B cell (primary cell): Measurements from ENCODE around the gene MOK. TPM values are rescaled to one million over a fixed set of nuclear protein-coding genes. Genes with fewer than 3 reads are reported as not detected.

Experiments
- ATAC-seq: fragments of 200-7000 bp; cut with Tn5 transposase; one replicate; pipeline ENCODE4 v1.10.0; 2021; ENCODE audit warnings: low read depth, mild to moderate bottlenecking, moderate number of reproducible peaks, moderate library complexity
- CTCF ChIA-PET: fragments of 350-600 bp; sonication (Branson Sonifier 250); formaldehyde crosslinking; loops from one replicate; lab custom pipeline; 2021; ENCODE audit warnings: antibody characterized with exemption, inconsistent platforms; lab: Charles Lee
- POLR2A ChIA-PET: fragments of 350-600 bp; sonication (Branson Sonifier 250); formaldehyde crosslinking; loops from one replicate; lab custom pipeline; 2021; ENCODE audit warnings: antibody characterized with exemption; lab: Charles Lee
- DNase-seq: peaks from one replicate; pipeline ENCODE4 v3.0.0; 2013
- H2AFZ ChIP-seq: 2 replicates; pipeline ENCODE4 v1.6.1; 2012; ENCODE audit warnings: mild to moderate bottlenecking, low read depth, low read length; ENCODE audit not compliant: insufficient read depth, poor library complexity, severe bottlenecking
- H3K27ac ChIP-seq, 2 donors: 1 replicate in 1 of 2; 2 replicates in 1 of 2; pipeline ENCODE4 v1.5.1; 2012 to 2013; ENCODE audit warnings: low read length in 2 of 2, mild to moderate bottlenecking in 2 of 2, moderate library complexity in 1 of 2
- H3K27me3 ChIP-seq, 4 experiments: fragments of 200-600 bp in 1 of 4; sonication (generic) in 1 of 4; replicated peaks in 1 of 4; 1 replicate in 2 of 4; 2 replicates in 2 of 4; pipeline versions ENCODE4 v1.6.1 to v1.7.0; 2013 to 2016; ENCODE audit warnings: low read length in 3 of 4, mild to moderate bottlenecking in 2 of 4, mixed read lengths in 1 of 4, moderate library complexity in 1 of 4; ENCODE audit not compliant: insufficient read depth in 4 of 4, control insufficient read depth in 3 of 4; ENCODE audit errors: control extremely low read depth in 1 of 4
- H3K36me3 ChIP-seq, 2 experiments: replicated peaks in 1 of 2; 1 replicate in 1 of 2; 2 replicates in 1 of 2; pipeline versions ENCODE4 v1.6.1 to v1.7.1; 2013; ENCODE audit warnings: low read length in 1 of 2; ENCODE audit not compliant: insufficient read depth in 2 of 2, control insufficient read depth in 1 of 2; ENCODE audit errors: control extremely low read depth in 1 of 2, extremely low read depth in 1 of 2
- H3K4me1 ChIP-seq, 2 donors: fragments of 200-600 bp in 1 of 2; sonication (generic) in 1 of 2; 1 replicate in 1 of 2; 2 replicates in 1 of 2; pipeline versions ENCODE4 v1.5.1 to v1.6.1; 2013 to 2017; ENCODE audit warnings: low read length in 2 of 2; ENCODE audit not compliant: control insufficient read depth in 2 of 2, insufficient read depth in 2 of 2
- H3K4me2 ChIP-seq: replicated peaks from 2 replicates; pipeline ENCODE3; 2012; ENCODE audit warnings: mild to moderate bottlenecking, low read depth, low read length; ENCODE audit not compliant: poor library complexity, severe bottlenecking
- H3K4me3 ChIP-seq, 5 experiments: fragments of 200-600 bp in 1 of 5; sonication (generic) in 1 of 5; 1 replicate in 3 of 5; 2 replicates in 2 of 5; pipeline versions ENCODE4 v1.5.1 to v1.7.0; 2011 to 2016; ENCODE audit warnings: low read length in 4 of 5, mild to moderate bottlenecking in 4 of 5, low read depth in 2 of 5, control low read depth in 1 of 5, moderate library complexity in 1 of 5; ENCODE audit not compliant: insufficient read depth in 1 of 5; ENCODE audit errors: control extremely low read depth in 1 of 5, extremely low read depth in 1 of 5
- H3K79me2 ChIP-seq: fragments of 200-600 bp; sonication (generic); one replicate; pipeline ENCODE4 v1.6.0; 2016; ENCODE audit warnings: low read length; ENCODE audit not compliant: control insufficient read depth, insufficient read depth
- H3K9ac ChIP-seq: fragments of 200-600 bp; sonication (generic); 2 replicates; pipeline ENCODE4 v1.6.1; 2017; ENCODE audit warnings: mild to moderate bottlenecking, low read length, moderate library complexity
- H3K9me3 ChIP-seq, 3 donors: one replicate each; pipeline versions ENCODE4 v1.6.1 to v1.7.1; 2013; ENCODE audit warnings: low read length in 2 of 3; ENCODE audit not compliant: control insufficient read depth in 2 of 3, insufficient read depth in 1 of 3; ENCODE audit errors: control extremely low read depth in 1 of 3
- H4K20me1 ChIP-seq: 2 replicates; pipeline ENCODE4 v1.6.0; 2012; ENCODE audit warnings: mild to moderate bottlenecking, low read length; ENCODE audit not compliant: insufficient read depth, control insufficient read depth, poor library complexity, severe bottlenecking
- H3K27ac Mint-ChIP-seq: one replicate; pipeline ENCODE4 v1.8.0; 2021; ENCODE audit warnings: mixed read lengths
- H3K27me3 Mint-ChIP-seq: one replicate; pipeline ENCODE4 v1.8.0; 2021; ENCODE audit warnings: mixed read lengths
- H3K4me1 Mint-ChIP-seq: one replicate; pipeline ENCODE4 v1.8.0; 2021; ENCODE audit warnings: mixed read lengths
- H3K4me3 Mint-ChIP-seq: one replicate; pipeline ENCODE4 v1.8.0; 2021; ENCODE audit warnings: mixed read lengths
- H3K9me3 Mint-ChIP-seq: one replicate; pipeline ENCODE4 v1.8.0; 2022; ENCODE audit warnings: mixed read lengths; ENCODE audit not compliant: insufficient read depth
- EZH2 ChIP-seq: IDR thresholded peaks from 2 replicates; pipeline ENCODE4 v1.6.1; 2012; ENCODE audit warnings: borderline replicate concordance, low read depth, mild to moderate bottlenecking, moderate library complexity, low read length; ENCODE audit not compliant: insufficient read depth, poor library complexity, severe bottlenecking
- WGBS: methylation state at CpG from one replicate; pipeline ENCODE4 v1.1.5; 2013; ENCODE audit warnings: missing lambda C conversion rate; ENCODE audit not compliant: insufficient coverage; 5-methylcytosine and 5-hydroxymethylcytosine counted together
- intact Hi-C: fragments of 100-400 bp; cut with micrococcal nuclease; formaldehyde crosslinking; loops from one replicate; pipeline ENCODE4 v1.10.0; 2022
- polyA plus RNA-seq: library from polyadenylated mRNA; depleted of rRNA; stranded (reverse); fragments of >200 nt; gene quantifications from 2 replicates; pipeline ENCODE4 v1.2.3, GENCODE V29; 2012
- total RNA-seq, 2 donors: library from RNA; stranded (reverse); fragments of 120-200 nt in 1 of 2; gene quantifications; 1 replicate in 1 of 2; 2 replicates in 1 of 2; pipeline versions ENCODE4 v1.2.3 to v1.2.4, GENCODE V29; 2013 to 2022
- TF ChIP-seq, protein P1 (sequence below): fragments of 200-600 bp; IDR thresholded peaks from one replicate; pipeline ENCODE4 v1.8.0; 2022; ENCODE audit warnings: antibody characterized with exemption, mild to moderate bottlenecking

Gene MOK
- total and polyA plus RNA-seq, 2 donors (not counting 1 experiment from before 2014, with no cell fraction given), result 1.2 to 3.0 TPM

GRCh38 chr14:102249041-102249440 lies 55.9 kb downstream of the MOK start:
- intact Hi-C loops, result no loop called here

DNA sequence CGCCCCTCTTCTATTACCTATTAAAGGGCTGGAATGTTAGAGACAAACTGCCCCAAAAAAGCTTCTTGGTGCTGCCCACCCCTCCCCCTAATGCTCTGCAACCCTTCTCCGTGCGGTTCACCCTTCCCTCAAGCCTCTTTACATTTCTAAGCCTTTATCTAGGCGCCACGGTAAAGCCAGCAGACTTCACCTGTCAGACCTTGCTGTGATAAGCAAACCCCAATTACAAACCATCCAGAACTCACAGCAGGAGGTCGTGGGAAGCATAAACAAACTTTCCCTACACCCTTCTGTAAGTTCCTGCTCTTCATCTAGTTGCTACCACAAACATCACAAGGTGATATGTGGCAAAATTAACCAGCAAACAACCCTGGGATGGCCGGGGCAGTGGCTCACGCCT lies 56.8 kb downstream of the MOK start:
- no peaks in the 10 kb centered on the region for H3K27me3 ChIP-seq
- intact Hi-C loops, result no loop called here
- H3K4me1 Mint-ChIP-seq, result no peaks in the 10 kb centered on the region
- no peak for ATAC-seq
- H3K79me2 ChIP-seq, result no peaks in the 10 kb centered on the region
- H3K4me1 ChIP-seq, result no peaks in the 10 kb centered on the region
- ChIA-PET POLR2A (no interaction called here), CTCF (no interaction called here)
- TF ChIP-seq, protein P1, sequence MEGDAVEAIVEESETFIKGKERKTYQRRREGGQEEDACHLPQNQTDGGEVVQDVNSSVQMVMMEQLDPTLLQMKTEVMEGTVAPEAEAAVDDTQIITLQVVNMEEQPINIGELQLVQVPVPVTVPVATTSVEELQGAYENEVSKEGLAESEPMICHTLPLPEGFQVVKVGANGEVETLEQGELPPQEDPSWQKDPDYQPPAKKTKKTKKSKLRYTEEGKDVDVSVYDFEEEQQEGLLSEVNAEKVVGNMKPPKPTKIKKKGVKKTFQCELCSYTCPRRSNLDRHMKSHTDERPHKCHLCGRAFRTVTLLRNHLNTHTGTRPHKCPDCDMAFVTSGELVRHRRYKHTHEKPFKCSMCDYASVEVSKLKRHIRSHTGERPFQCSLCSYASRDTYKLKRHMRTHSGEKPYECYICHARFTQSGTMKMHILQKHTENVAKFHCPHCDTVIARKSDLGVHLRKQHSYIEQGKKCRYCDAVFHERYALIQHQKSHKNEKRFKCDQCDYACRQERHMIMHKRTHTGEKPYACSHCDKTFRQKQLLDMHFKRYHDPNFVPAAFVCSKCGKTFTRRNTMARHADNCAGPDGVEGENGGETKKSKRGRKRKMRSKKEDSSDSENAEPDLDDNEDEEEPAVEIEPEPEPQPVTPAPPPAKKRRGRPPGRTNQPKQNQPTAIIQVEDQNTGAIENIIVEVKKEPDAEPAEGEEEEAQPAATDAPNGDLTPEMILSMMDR, result no peak
- no peak for TF ChIP-seq EZH2
- H3K27ac Mint-ChIP-seq, result no peak overlapping the region
- no peaks in the 10 kb centered on the region for H3K27me3 Mint-ChIP-seq
- H3K36me3 ChIP-seq, result no peaks in the 10 kb centered on the region
- H2AFZ ChIP-seq, result no peak overlapping the region
- H3K4me2 ChIP-seq, result no peak overlapping the region
- no peak overlapping the region for H3K27ac ChIP-seq
- no peaks in the 10 kb centered on the region for H3K9me3 Mint-ChIP-seq
- H3K4me3 ChIP-seq, result no peak overlapping the region
- H3K9me3 ChIP-seq, result peaks cover 0 to 6% (median 0%) of the 10 kb centered on the region in 3 donors
- no peak for DNase-seq
- 81% methylated on average over 6 of the region's 8 CpGs for WGBS
- no peaks in the 10 kb centered on the region for H4K20me1 ChIP-seq
- no peak overlapping the region for H3K4me3 Mint-ChIP-seq
- no peak overlapping the region for H3K9ac ChIP-seq

More at GRCh38 chr14:102249041-102249440, 55.9 kb downstream of the MOK start:
- CTCF ChIA-PET, result interaction anchor here (0.7 kb wide), 1 partner anchor 65 kb away, joined by 3 read pairs; no protein-coding TSS in a partner anchor
- no peaks in the 10 kb centered on the region for H4K20me1 ChIP-seq
- Mint-ChIP-seq H3K27me3 (no peaks in the 10 kb centered on the region), H3K9me3 (no peaks in the 10 kb centered on the region), H3K4me1 (no peaks in the 10 kb centered on the region), H3K4me3 (no peak overlapping the region), H3K27ac (no peak overlapping the region)
- H3K9me3 ChIP-seq, result no peaks in the 10 kb centered on the region
- WGBS, result 90% methylated on average over 4 of the region's 12 CpGs
- H3K79me2 ChIP-seq, result no peaks in the 10 kb centered on the region
- H3K27me3 ChIP-seq, result no peaks in the 10 kb centered on the region
- TF ChIP-seq, protein P1, result no peak
- no peak for TF ChIP-seq EZH2
- no peaks in the 10 kb centered on the region for H3K4me1 ChIP-seq
- no peaks in the 10 kb centered on the region for H3K36me3 ChIP-seq
- no peak overlapping the region for H3K27ac ChIP-seq
- POLR2A ChIA-PET, result no interaction called here
- H2AFZ ChIP-seq, result no peak overlapping the region
- H3K9ac ChIP-seq, result no peak overlapping the region
- H3K4me3 ChIP-seq, result no peak overlapping the region
- DNase-seq (no peak), ATAC-seq (no peak)
- H3K4me2 ChIP-seq, result no peak overlapping the region
